RWPE2 (cell line): Measurements from ENCODE around the gene SLC7A10.

ENCODE experiments used
- ATAC-seq: fragments of 200-7000 bp; cut with Tn5 transposase; 3 replicates; pipeline ENCODE4 v1.9.1; 2021; ENCODE audit warnings: low read depth
- DNase-seq: peaks from one replicate; pipeline ENCODE4 v3.0.0-alpha.2; 2020; ENCODE audit warnings: low spot score
- H3K27ac ChIP-seq: fragments of 450-650 bp; 2 replicates; pipeline ENCODE4 v1.5.1; 2017; ENCODE audit warnings: mild to moderate bottlenecking; ENCODE audit not compliant: poor library complexity, severe bottlenecking
- H3K27me3 ChIP-seq: fragments of 250-450 bp; sonication (Bioruptor Pico); 2 replicates; pipeline ENCODE4 v1.5.1; 2021; ENCODE audit warnings: mild to moderate bottlenecking, moderate library complexity; ENCODE audit not compliant: insufficient read depth, poor library complexity, severe bottlenecking
- H3K36me3 ChIP-seq: fragments of 250-450 bp; sonication (Bioruptor Pico); 2 replicates; pipeline ENCODE4 v1.5.1; 2020; ENCODE audit warnings: low read depth, mild to moderate bottlenecking, moderate library complexity
- H3K4me1 ChIP-seq: fragments of 250-450 bp; sonication (Bioruptor Pico); 2 replicates; pipeline ENCODE4 v1.5.1; 2021; ENCODE audit warnings: mild to moderate bottlenecking, moderate library complexity; ENCODE audit not compliant: insufficient read depth, poor library complexity, severe bottlenecking
- H3K4me3 ChIP-seq: fragments of 250-450 bp; sonication (Bioruptor Pico); 2 replicates; pipeline ENCODE4 v1.5.1; 2021; ENCODE audit warnings: mild to moderate bottlenecking, moderate library complexity; ENCODE audit not compliant: severe bottlenecking
- H3K9me3 ChIP-seq: fragments of 250-450 bp; sonication (Bioruptor Pico); 2 replicates; pipeline ENCODE4 v1.5.1; 2021; ENCODE audit warnings: mild to moderate bottlenecking, moderate library complexity; ENCODE audit not compliant: severe bottlenecking
- CTCF ChIP-seq: fragments of 450-650 bp; IDR thresholded peaks from one replicate; pipeline ENCODE4 v1.5.1; 2017; ENCODE audit warnings: mild to moderate bottlenecking, moderate library complexity; ENCODE audit not compliant: poor library complexity, severe bottlenecking

The SLC7A10 gene

GRCh38 chr19:33161201-33161600 is 64.4 kb downstream of the SLC7A10 start:
- Histone ChIP-seq H3K4me1 (no peaks in the 10 kb centered on the region), H3K27ac (no peak overlapping the region), H3K27me3 (no peaks in the 10 kb centered on the region), H3K36me3 (no peaks in the 10 kb centered on the region), H3K4me3 (no peak overlapping the region), H3K9me3 (no peaks in the 10 kb centered on the region)
- ATAC-seq (no peak), DNase-seq (no peak)
- TF ChIP-seq CTCF, result no peak

GRCh38 chr19:33159893-33160292 is 65.8 kb downstream of the SLC7A10 start:
- no peaks in the 10 kb centered on the region for H3K4me1 ChIP-seq
- H3K4me3 ChIP-seq, result no peak overlapping the region
- no peaks in the 10 kb centered on the region for H3K36me3 ChIP-seq
- DNase-seq (no peak), ATAC-seq (no peak)
- H3K27ac ChIP-seq, result no peak overlapping the region
- no peak for TF ChIP-seq CTCF
- H3K9me3 ChIP-seq, result no peaks in the 10 kb centered on the region
- no peaks in the 10 kb centered on the region for H3K27me3 ChIP-seq

GRCh38 chr19:33159149-33159548 is 66.5 kb downstream of the SLC7A10 start:
- Histone ChIP-seq H3K9me3 (no peaks in the 10 kb centered on the region), H3K27me3 (no peaks in the 10 kb centered on the region), H3K27ac (no peak overlapping the region), H3K36me3 (no peaks in the 10 kb centered on the region), H3K4me3 (no peak overlapping the region), H3K4me1 (no peaks in the 10 kb centered on the region)
- no peak for DNase-seq
- ATAC-seq, result no peak
- TF ChIP-seq CTCF, result no peak
